ENCODE results near the gene PDPK1.
"Not testable (repeated sequence)": the region's sequence is repeated elsewhere in the genome, so short reads cannot be mapped to it uniquely, and the experiment has no call there.

PDPK1 gene

DNA sequence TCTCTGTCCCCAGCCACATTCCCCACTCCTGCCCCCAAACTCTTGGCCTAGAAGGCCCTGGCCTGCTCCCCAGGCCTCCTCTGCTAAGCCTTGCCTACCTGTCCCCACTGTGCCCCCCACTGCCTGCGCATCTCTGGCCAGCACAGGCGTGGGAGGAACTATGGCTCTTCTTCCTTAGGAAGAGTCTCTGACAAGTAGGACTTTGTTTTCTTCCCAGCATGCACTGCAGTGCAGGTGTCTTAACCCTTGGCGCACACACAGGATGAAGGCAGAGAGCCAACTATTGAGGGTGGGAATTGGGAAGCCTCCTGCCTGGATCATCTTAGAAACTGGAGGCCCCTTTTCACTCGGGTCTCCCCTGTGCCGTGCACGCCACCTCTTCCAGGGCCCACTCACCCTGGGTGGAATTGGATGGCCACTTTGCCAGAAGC lies 14.0 kb upstream of the PDPK1 start:
- no peak for DNase-seq (ENCODE audit: low read depth)

DNA sequence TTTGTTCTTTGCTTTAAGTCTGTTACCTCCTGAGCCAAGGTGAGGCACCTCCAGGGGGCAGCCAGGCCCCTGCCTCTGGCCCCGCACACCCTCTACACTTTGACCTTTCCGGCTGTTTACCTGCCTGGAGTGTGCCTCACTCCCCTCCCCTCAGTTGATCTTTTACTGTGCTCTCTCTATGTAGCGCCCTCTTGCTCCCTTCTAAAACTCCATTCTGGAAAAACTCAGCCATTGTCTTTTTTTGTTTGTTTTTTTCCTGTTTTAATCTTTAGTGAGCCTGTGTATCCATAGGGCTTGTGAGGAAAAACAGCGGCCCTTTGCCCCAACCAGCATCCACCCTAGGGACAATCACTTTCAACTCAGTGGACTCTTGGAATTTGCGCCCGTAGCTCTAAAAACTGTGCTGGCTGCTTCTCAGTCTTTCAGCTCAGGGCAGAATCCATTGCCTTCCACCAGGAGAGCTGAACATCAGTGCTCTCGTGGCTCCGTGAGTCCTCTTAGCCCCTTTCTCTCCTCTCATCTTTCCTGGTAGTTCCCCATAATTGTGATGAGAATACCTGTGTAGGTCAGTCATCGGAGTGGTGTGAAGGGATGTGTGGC lies 13.4 kb upstream of the PDPK1 start:
- DNase-seq (ENCODE audit: low read depth) = no peak

DNA sequence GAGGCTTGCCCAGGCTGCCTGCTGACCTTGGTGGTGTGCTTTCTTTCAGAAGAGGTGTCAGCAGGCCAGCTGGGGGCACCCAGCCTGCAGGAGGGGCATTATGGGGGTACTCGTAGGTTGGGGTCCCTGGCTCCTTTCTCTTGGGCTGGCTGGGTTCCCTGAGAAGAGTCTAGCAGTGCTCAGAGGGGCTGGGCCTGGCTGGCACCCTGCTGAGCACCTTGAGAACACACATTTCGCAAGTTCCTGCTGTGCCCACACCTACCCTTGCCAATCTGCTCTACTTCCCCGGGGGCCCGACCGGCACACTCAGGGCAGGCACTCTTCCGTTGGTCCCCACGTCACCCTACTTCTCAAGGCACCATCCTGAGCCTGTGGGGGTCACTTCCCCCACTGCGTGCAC lies 11.7 kb upstream of the PDPK1 start:
- no peak for DNase-seq (ENCODE audit: low read depth)

GRCh38 chr16:2527071-2527783 lies 10.6 kb upstream of the PDPK1 start:
- DNase-seq (ENCODE audit: low read depth) = no peak

DNA sequence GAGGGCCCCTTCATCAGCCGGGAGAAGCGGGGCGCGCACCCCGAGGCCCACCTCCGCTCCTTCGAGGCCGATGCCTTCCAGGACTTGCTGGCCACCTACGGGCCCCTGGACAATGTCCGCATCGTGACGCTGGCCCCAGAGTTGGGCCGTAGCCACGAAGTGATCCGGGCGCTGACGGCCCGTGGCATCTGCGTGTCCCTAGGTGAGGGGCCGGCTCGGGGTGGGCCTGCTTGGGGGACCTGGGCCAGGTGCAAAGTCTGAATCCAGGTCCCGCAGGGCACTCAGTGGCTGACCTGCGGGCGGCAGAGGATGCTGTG lies 10.1 kb upstream of the PDPK1 start:
- DNase-seq (ENCODE audit: low read depth) = no peak

- no peak for DNase-seq (ENCODE audit: low read depth)
Observed at GRCh38 chr16:2528161-2529060, 9.4 kb upstream of the PDPK1 start.

DNA sequence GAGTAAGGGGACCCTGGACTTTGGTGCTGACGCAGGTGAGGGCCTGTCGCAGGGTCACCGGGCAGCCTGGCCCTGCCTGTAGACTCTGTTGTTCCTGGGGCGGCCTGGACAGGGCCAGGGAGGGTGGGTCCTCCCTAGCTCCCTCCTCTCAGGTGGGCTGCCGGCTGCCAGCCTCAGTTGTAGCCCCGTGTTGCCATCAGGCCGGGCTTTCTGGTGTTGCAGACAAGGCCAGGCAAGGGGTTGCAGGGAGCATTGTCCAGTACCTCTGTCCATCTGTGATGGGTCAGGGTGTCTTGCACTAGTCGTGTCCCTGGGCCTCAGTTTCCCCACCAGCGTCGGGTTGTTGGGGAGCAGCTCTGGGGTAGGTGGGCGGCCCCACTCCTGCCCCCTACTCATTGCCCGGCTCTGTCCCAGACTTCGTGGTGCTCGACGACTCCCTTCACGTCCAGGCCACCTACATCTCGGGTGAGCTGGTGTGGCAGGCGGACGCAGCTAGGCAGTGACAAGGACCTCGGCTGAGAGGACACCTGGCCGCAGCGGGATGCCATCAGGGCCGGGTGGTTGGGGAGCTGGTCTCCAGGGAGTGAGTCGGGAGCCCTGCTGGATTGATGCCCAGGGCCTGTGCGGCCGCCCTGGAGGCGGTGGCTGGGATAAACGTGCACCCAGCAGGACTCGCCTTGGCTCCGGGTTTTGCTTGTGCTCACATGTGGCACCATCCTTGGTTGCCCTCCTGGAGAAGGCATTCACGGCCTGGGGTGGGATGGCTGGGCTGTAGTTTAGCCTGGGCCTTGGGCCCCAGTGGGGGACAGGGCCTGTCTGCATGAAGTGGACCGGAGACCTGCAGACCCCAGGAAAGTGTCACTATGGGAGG lies 8.5 kb upstream of the PDPK1 start:
- DNase-seq (ENCODE audit: low read depth) = no peak

DNA sequence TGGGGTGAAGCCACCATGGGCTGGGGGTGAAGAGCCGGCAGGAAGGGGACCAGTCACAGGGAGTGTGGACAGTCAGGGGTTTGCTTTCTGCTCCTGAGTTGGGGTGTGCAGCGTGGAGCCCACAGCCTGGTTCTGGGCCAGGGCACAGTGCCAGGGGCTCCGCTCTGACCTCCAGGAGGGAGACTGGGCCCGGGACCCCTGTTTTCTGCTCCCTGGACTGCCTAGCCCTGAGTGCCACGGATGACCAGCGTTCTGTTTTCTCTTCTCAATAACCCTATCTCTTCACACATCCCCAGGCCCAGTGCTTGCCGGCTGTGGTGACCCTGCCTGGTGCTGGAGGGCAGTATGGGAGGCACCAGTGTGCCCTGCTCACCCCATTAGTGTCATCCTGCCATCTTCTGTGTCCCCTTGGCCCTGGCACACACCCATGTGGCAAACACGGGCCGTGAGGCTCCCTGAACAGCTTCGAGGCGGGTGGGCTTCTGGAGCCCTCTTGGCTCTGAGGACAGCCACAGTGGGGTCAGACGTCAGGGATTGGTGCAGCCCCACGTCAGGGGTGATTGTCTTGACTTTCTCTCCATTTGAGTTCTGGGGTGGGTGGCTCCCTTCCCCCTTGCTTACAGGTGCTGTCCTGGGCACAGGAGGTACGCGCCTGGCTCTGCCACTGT lies 7.7 kb upstream of the PDPK1 start:
- no peak for DNase-seq (ENCODE audit: low read depth)

GRCh38 chr16:2530629-2531318 lies 7.0 kb upstream of the PDPK1 start:
- DNase-seq (ENCODE audit: low read depth) = no peak

DNA sequence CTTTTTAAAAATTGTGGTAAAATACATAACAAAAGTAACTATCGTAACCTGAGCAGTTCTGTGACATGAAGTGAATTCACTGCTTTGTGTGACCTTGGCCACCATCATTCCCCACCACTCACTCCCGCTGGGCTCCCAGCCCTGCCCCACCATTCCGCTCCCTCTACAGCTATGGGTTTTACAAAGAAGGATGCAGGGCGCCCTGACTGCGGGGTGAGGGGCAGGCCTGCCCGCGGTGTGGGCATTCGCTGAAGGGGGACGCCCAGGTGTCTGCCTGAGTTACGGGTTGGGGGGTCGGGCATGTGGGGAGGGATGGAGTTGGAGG lies 6.5 kb upstream of the PDPK1 start, which contains the start of gene CEMP1:
TSS of gene CEMP1 (minus strand) at position 38 of the 325 bp plus-strand sequence. CDS start 335 bp downstream, outside the sequence.
- no peak for DNase-seq (ENCODE audit: low read depth)

DNA sequence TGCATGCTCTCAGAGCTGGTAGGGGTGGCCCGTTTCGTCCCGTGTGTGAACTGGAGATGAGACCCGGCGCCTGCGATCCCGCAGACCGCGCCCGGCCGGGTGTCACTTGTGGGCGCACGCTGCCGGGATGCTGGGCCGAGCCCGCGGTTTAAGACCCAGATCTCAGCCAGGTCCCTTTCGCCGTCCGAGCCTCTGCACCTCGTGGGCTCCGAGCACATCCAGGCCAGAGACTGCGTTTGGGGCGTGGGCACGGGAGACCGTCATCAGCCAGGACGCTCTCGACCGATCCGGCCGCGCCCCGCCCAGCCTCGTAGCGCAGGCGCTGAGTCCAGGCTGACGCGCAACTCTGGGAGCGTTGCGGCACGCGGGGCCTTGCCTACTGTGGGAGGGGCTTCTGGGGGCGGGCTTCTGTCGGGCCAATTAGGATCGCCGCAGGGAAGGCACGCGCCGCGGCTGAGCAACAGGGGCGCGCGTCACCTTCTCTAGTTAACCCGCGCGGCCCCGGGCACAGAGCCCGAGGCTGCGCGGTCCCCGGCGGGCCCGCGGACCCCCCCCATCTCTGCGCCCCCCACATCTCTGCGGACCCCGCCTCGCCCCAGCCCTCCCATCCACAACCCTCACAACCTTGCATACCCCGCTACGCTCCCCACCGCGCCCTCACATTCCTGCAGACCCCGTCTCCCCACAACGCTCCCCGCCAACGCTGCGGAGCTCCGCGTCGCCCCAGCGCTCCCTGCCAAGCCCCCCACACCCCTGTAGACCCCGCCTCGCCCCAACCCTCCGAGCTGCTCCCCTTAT lies 5.9 kb upstream of the PDPK1 start:
- peak; percentile 74 for DNase-seq (ENCODE audit: low read depth)

- no peak for DNase-seq (ENCODE audit: low read depth)
Observed at GRCh38 chr16:2532494-2533141, 5.2 kb upstream of the PDPK1 start.

DNA sequence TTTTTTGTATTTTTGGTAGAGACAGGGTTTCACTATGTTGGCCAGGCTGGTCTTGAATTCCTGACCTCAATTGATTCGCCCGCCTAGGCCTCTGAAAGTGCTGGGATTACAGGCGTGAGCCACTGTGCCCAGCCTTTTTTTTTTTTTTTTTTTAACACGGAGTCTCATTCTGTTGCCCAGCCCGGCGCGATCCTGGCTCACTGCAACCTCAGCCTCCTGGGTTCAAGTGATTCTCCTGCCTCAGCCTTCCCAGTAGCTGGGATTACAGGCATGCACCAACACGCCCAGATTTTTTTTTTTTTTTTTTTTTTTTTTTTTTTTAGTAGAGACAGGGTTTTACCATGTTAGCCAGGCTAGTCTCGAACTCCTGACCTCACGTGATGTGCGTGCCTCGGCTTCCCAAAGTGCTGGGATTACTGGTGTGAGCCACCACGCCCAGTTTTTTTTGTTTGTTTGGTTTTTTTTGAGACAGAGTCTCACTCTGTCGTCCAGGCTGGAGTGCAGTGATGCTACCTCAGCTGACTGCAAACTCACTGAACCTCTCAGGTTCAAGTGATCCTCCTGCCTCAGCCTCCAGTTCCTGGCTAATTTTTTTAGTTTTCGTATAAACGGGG lies 4.6 kb upstream of the PDPK1 start:
- DNase-seq (ENCODE audit: low read depth) = not testable (repeated sequence)

DNA sequence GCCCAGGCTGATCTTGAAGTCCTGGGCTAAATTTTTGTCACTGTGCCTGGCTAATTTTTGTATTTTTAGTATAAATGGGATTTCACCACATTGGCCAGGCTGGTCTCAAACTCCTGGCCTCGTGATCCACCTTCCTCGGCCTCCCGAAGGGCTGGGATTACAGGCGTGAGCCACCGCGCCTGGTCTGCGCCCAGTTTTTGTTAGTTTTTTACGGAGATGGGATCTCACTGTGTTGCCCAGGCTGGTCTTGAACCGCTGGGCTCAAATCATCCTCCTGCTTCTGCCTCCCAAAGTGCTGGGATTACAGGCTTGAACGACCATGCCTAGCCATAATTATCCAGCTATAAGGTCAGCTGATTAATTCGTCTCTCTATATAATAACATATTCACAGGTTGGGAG lies 3.9 kb upstream of the PDPK1 start:
- DNase-seq (ENCODE audit: low read depth) = no peak

DNA sequence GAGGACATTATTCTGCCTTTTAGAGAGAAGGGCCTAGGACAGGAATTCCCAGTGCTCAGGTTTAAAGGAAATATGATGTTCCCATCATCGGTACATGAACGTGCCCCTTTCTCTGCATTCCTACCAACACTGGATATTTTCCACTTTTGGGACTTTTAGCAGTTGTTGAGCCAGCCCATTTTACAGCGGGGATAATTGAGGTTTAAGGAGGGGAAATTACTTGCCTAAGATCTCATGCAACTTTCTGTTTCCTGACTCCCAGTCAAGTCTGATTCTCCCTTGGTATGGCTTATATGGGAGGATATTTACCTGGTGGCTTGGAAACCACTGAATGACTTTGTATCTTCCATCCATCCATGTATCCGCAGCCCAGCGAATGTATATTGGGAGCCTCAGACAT lies 3.5 kb upstream of the PDPK1 start:
- not testable (repeated sequence) for DNase-seq (ENCODE audit: low read depth)

DNA sequence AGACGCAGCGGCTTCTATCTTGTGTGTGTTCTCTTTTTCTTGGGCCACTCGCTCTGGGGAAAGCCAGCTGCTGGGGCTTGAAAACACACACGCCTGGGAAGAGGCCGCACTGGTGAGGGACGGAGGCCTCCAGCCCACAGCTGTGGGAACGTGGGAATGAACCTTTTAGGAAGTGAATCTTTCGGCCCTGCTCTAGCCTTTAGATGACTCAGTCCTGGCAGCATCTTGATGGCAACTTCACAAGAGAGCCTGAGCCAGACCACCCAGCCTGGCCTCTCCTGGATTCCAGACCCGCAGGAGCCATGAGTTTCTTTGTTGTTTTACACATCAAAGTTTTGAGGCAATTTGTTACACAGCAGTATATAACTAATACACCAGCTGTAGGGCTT lies 2.2 kb upstream of the PDPK1 start:
- no peak for DNase-seq (ENCODE audit: low read depth)

DNA sequence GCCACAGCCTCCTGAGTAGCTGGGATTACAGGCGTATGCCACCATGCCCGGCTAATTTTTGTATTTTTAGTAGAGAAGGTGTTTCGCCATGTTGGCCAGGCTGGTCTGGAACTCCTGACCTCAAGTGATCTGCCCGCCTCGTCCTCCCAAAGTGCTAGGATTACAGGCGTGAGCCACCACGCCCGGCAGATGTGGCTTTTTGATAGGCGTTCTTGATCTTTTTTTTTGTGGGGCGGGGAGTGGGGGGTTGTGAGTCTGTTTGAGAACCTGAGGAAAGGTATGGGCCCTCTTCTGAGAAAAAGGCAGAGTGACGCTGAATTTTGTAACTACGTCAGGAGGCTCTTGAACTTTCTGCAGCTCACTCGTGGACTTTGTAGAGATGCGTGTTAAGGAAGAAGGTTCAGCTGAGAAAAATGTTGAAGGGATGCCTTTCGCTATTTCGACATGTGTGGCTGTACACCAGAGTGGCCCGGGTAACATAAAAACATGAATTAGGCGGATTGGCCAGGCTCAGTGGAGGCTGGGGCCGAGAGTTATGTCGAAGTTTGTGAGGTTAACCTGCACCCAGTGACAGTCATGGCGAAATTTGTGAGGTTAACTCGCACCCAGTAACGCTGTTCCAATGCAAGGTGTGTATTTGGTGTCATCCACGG lies 1.5 kb downstream of the PDPK1 start:
- not testable (repeated sequence) for DNase-seq (ENCODE audit: low read depth)

DNA sequence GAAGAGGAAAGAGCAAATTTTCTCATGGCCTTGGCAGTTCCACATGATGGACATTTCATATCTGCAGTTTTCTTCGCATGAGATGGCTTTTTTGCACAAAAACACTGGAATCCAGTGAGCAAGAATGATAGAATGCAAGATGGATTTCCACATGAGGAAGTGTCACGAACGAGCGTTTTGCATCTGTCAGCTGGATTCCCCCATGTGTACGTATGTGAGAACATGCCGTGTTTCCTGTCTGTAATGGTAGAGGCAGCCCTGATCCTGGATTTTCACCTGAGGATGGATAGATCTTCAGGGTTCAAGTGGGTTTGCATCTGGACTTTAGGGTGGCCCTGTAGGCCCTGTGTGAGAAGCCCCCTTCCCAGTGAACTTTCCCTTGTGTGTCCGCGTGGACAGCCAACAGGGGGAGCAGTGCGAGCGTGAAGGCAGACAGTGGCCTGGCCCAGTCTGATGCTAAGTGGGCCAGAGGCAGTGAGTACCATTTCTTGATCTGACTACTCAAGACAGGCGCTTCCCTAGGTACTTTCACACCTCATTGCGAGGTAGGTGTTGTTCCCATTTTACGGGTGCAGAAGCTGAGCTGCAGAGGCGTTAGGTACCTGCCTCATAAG lies 2.1 kb downstream of the PDPK1 start:
- not testable (repeated sequence) for DNase-seq (ENCODE audit: low read depth)

Data from non-pigmented ciliary epithelial cell (primary cell).